Vagina (tissue), 2 donors: ENCODE results near the gene ASB6.

Source experiments
- CTCF ChIP-seq, 3 experiments: fragments of 450-650 bp in 2 of 3; fragments of 200-600 bp in 1 of 3; sonication (generic) in 1 of 3; IDR thresholded peaks; one replicate each; pipeline ENCODE4 v1.5.1; 2017 to 2019; ENCODE audit warnings: antibody characterized with exemption in 3 of 3, mild to moderate bottlenecking in 2 of 3, moderate library complexity in 2 of 3
- POLR2A ChIP-seq, 2 donors: fragments of 450-650 bp; IDR thresholded peaks; one replicate each; pipeline ENCODE4 v1.6.1; 2017; ENCODE audit warnings: antibody characterized with exemption in 2 of 2, mild to moderate bottlenecking in 2 of 2, moderate library complexity in 2 of 2

DNA sequence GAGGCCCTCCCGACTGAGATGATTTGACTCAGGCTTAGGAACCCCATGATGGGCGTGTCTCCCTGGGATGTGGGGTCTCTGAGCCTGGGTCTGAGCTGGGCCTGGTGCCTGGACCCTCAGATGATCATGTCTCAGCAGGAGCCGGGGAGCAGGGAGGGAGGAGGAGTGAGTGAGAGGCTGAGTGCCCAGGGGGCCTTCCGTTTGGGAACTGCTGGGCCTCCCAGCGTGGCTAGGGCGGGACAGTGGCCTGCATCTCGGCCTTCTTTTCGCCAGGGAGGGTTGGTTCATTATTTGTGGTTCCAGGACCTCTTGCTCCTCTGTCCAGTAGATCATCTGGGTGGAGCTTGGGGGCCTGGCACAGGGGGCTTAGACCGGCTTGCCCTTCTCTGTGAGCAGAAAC, 29.1 kb upstream of the ASB6 start:
- TF ChIP-seq POLR2A (IDR thresholded peaks at IDR 0.05) (no peak), CTCF (IDR thresholded peaks at IDR 0.05) (no peak)
